NCI-H2227 (cell line): Measurements from ENCODE around the gene ZNF653.
"Not testable (repeated sequence)": the region's sequence is repeated elsewhere in the genome, so short reads cannot be mapped to it uniquely, and the experiment has no call there.

Experiments used
- DNase-seq: peaks from one replicate; lab custom pipeline; 2025; ENCODE audit not compliant: unreplicated experiment; lab: John Stamatoyannopoulos, UW

Gene ZNF653

DNA sequence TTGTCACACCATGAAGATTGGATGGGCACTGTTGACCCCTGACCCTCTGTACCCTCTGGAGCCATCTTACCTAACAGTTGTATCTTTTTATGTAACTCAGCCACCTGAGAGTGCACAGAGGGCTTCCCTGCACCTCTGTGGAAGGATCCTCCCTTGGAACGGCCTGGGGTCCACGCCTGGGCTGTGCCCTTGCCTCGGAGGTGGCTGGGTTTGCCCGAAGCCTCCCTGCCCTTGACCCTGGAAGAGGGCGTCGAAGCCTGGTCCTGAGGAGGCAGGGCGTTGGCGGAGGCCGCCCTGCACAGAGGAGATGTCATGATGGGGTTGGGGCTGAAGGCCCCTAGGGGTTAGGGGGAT lies 71.0 kb downstream of the ZNF653 start:
- DNase-seq = no peak

DNA sequence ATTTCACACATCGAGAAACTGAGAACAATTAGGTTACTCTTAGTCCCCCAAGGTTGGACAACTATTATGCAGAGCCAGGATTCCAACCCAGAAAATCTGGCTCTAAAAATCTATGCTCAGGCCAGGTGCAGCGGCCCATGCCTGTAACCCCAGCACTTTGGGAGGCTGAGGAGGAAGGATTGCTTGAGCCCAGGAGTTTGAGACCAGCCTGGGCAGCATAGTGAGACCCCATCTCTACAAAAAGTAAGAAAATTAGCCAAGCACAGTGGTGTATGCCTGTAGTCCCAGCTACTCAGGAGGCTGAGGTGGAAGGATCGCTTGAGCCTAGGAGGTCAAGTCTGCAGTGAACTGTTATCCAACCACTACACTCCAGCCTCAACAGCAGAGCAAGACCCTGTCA lies 72.1 kb downstream of the ZNF653 start:
- not testable (repeated sequence) for DNase-seq
